OCI-LY3 (cell line): ENCODE results near the gene PUM1.
A peak's percentile ranks its signal among the peaks of the same experiment; 100 is the strongest.

Experiments used
- H2AFZ ChIP-seq: fragments of 200-600, 300-600 bp; shearing (Covaris generic); 2 replicates; pipeline ENCODE4 v1.6.0; 2014; ENCODE audit warnings: antibody characterized with exemption, low read depth, low read length
- H3K27ac ChIP-seq: fragments of 200-600, 300-600 bp; sonication (generic); 2 replicates; pipeline ENCODE4 v1.5.1; 2014; ENCODE audit warnings: mild to moderate bottlenecking, low read length, moderate library complexity, mixed read lengths
- H3K27me3 ChIP-seq: fragments of 200-600, 300-600 bp; sonication (generic); 2 replicates; pipeline ENCODE4 v1.6.1; 2014; ENCODE audit warnings: low read depth, low read length, mixed read lengths
- H3K36me3 ChIP-seq: fragments of 200-600, 300-600 bp; sonication (generic); replicated peaks from 2 replicates; pipeline ENCODE3; 2014; ENCODE audit warnings: low read depth, low read length, mixed read lengths
- H3K4me1 ChIP-seq: fragments of 300-600, 200-600 bp; sonication (generic); 2 replicates; pipeline ENCODE4 v1.6.1; 2014; ENCODE audit warnings: low read length, mixed read lengths
- H3K4me2 ChIP-seq: fragments of 200-600, 300-600 bp; sonication (generic); 2 replicates; pipeline ENCODE4 v1.6.1; 2014; ENCODE audit warnings: low read length, mixed read lengths
- H3K4me3 ChIP-seq: fragments of 300-600, 200-600 bp; sonication (generic); 2 replicates; pipeline ENCODE4 v1.5.1; 2014; ENCODE audit warnings: antibody characterized with exemption, mild to moderate bottlenecking, low read length, moderate library complexity
- H3K79me2 ChIP-seq: fragments of 300-600, 200-600 bp; shearing (Covaris generic); 2 replicates; pipeline ENCODE4 v1.6.1; 2014; ENCODE audit warnings: mild to moderate bottlenecking, low read length, mixed read lengths
- H3K9ac ChIP-seq: fragments of 300-600, 200-600 bp; shearing (Covaris generic); 2 replicates; pipeline ENCODE4 v1.6.0; 2014; ENCODE audit warnings: mild to moderate bottlenecking, low read length, moderate library complexity
- H3K9me3 ChIP-seq: fragments of 200-600, 300-600 bp; shearing (Covaris generic); 2 replicates; pipeline ENCODE4 v1.6.1; 2014; ENCODE audit warnings: low read length, mixed read lengths; ENCODE audit not compliant: insufficient read depth
- H4K20me1 ChIP-seq: fragments of 200-600, 300-600 bp; sonication (generic); 2 replicates; pipeline ENCODE4 v1.6.1; 2016; ENCODE audit warnings: low read length, mixed read lengths; ENCODE audit not compliant: insufficient read depth
- EZH2phosphoT487 ChIP-seq: fragments of 200-600 bp; shearing (Covaris generic); IDR thresholded peaks from 2 replicates; pipeline ENCODE4 v1.6.1; 2018; ENCODE audit warnings: antibody characterized with exemption, mixed run types, low read depth
- TF ChIP-seq, protein P1 (sequence below): fragments of 200-600, 300-600 bp; sonication (generic); IDR thresholded peaks from 2 replicates; pipeline ENCODE4 v1.5.1; 2014; ENCODE audit warnings: antibody characterized with exemption, low read length, low read depth

The PUM1 gene

DNA sequence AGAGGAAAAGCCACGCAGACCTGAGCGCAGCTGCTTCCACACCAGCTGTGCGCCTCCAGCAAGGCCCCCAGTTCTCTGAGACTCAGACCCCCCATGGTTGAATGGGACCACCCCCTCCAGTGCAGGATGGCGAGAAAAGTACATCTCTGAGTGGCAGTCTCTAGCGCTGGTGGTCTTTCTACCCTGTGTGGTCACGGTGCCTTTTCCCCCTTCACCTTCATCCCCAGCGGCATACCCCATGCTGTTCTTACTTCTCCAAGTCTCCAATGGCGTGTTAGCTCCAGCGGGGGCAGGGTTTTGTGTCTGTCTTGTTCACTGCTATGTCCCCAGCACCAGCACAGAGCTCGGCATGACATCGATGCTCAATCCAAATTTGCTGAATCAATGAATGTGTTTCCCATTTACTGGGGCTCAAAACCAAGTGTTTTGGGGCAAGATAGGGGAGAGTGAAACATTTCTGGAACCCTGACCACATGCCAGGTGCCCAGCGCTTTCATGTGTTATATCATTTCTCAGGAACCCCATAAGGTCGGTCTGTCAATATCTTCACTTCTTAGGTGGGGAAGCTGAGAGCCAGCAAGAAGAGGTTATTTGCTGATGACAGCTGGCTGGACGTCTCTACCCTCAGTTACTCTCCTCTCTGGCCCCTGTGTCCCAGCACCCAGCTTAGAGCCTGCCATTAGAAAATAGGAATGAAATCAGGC lies 156.0 kb downstream of the PUM1 start:
- peak overlapping the region; percentile 74 for H3K4me3 ChIP-seq
- H4K20me1 ChIP-seq, result no peaks in the 10 kb centered on the region
- no peaks in the 10 kb centered on the region for H3K79me2 ChIP-seq
- H3K27me3 ChIP-seq, result peaks cover 23% of the 10 kb centered on the region
- peak overlapping the region; percentile 84 for H3K4me2 ChIP-seq
- no peaks in the 10 kb centered on the region for H3K9me3 ChIP-seq
- peaks cover 14% of the 10 kb centered on the region for H3K4me1 ChIP-seq
- H3K27ac ChIP-seq, result no peak overlapping the region
- H2AFZ ChIP-seq, result no peak overlapping the region
- no peak for TF ChIP-seq EZH2phosphoT487
- TF ChIP-seq, protein P1, sequence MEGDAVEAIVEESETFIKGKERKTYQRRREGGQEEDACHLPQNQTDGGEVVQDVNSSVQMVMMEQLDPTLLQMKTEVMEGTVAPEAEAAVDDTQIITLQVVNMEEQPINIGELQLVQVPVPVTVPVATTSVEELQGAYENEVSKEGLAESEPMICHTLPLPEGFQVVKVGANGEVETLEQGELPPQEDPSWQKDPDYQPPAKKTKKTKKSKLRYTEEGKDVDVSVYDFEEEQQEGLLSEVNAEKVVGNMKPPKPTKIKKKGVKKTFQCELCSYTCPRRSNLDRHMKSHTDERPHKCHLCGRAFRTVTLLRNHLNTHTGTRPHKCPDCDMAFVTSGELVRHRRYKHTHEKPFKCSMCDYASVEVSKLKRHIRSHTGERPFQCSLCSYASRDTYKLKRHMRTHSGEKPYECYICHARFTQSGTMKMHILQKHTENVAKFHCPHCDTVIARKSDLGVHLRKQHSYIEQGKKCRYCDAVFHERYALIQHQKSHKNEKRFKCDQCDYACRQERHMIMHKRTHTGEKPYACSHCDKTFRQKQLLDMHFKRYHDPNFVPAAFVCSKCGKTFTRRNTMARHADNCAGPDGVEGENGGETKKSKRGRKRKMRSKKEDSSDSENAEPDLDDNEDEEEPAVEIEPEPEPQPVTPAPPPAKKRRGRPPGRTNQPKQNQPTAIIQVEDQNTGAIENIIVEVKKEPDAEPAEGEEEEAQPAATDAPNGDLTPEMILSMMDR, result no peak
- H3K36me3 ChIP-seq, result no peaks in the 10 kb centered on the region
- H3K9ac ChIP-seq, result no peak overlapping the region; the same call in 1 of the 2 replicates

DNA sequence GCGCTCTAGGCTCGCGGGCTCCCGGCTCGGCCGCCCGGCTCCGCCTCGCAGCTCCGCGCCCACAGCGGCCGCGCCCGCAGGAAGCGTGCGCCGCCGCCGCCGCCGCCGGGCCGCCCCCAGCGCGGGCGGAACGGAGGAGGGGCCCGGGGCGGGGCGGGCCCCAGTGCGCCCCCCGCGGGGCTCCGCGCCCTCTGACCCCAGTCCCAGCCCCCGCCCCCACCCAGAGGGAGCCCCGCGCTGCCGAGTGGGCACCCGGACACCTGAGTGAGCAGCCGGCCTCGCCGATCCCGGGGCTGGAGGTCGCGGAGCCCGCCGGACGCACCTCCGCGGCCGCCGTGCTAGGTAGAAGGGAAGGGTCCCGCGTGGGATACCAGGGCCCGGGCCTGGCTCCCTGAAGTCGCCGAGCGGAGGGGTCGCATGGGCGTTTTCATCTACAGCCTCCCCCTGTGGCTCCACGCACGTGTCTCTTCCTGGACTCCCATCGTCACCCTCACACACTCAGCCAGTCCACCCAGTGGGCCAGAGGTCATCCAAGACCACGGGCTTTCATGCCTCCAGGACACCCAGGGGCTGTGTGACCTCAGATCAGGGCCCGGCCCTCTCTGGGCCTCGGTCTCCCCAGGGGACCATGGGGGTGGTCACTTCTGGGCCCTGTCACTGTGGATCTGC lies 156.7 kb downstream of the PUM1 start, which contains the start of gene SDC3:
TSS of gene SDC3 (minus strand) at position 63 of the 669 bp plus-strand sequence. CDS start 172 bp downstream, outside the sequence.
- no peaks in the 10 kb centered on the region for H3K9me3 ChIP-seq
- no peaks in the 10 kb centered on the region for H4K20me1 ChIP-seq
- H3K36me3 ChIP-seq, result no peaks in the 10 kb centered on the region
- H3K4me2 ChIP-seq, result peak within 1 kb of the TSS; percentile 84
- H2AFZ ChIP-seq, result no peak within 1 kb of the TSS
- H3K27ac ChIP-seq, result no peak within 1 kb of the TSS
- no peak for TF ChIP-seq EZH2phosphoT487
- TF ChIP-seq, protein P1, result no peak
- H3K4me3 ChIP-seq, result peak within 1 kb of the TSS; percentile 74
- peaks cover 14% of the 10 kb centered on the region for H3K4me1 ChIP-seq
- H3K27me3 ChIP-seq, result peaks cover 25% of the 10 kb centered on the region
- H3K9ac ChIP-seq, result peak within 1 kb of the TSS; percentile 32; the same call in 1 of the 2 replicates
- no peaks in the 10 kb centered on the region for H3K79me2 ChIP-seq

- peaks cover 25% of the 10 kb centered on the region for H3K27me3 ChIP-seq
- H3K79me2 ChIP-seq, result no peaks in the 10 kb centered on the region
- H3K27ac ChIP-seq, result no peak overlapping the region
- peak overlapping the region; percentile 41; the same call in 1 of the 2 replicates for H3K4me2 ChIP-seq
- no peaks in the 10 kb centered on the region for H3K36me3 ChIP-seq
- H2AFZ ChIP-seq, result no peak overlapping the region
- H3K9me3 ChIP-seq, result no peaks in the 10 kb centered on the region
- H3K9ac ChIP-seq, result no peak overlapping the region
- peaks cover 14% of the 10 kb centered on the region for H3K4me1 ChIP-seq
- peak overlapping the region; percentile 55 for H3K4me3 ChIP-seq
- no peaks in the 10 kb centered on the region for H4K20me1 ChIP-seq
- TF ChIP-seq, protein P1, result no peak
- TF ChIP-seq EZH2phosphoT487, result no peak
These were observed 157.2 kb downstream of the PUM1 start for GRCh38 chr1:30908316-30908695.
